ENCODE results near the gene GPD1L.
"Not testable (repeated sequence)": the region's sequence is repeated elsewhere in the genome, so short reads cannot be mapped to it uniquely, and the experiment has no call there.

GPD1L gene

GRCh38 chr3:32106132-32106928 lies at the start of gene GPD1L:
GPD1L (plus strand) TSS chr3:32106620; CDS start chr3:32106712, 92 bp downstream.
- peak; percentile 96 for DNase-seq (ENCODE audit: low spot score)

GRCh38 chr3:32058465-32058864 lies 48.0 kb upstream of the GPD1L start:
- not testable (repeated sequence) for DNase-seq (ENCODE audit: low spot score)

- no peak for DNase-seq (ENCODE audit: low spot score)
These were observed 43.4 kb upstream of the GPD1L start for GRCh38 chr3:32062950-32063582.

- DNase-seq (ENCODE audit: low spot score) = no peak
These were observed 39.7 kb upstream of the GPD1L start for GRCh38 chr3:32066686-32067085.

GRCh38 chr3:32074194-32074593 lies 32.2 kb upstream of the GPD1L start:
- not testable (repeated sequence) for DNase-seq (ENCODE audit: low spot score)

- peak; percentile 5 for DNase-seq (ENCODE audit: low spot score)
These were observed 29.9 kb upstream of the GPD1L start for GRCh38 chr3:32076566-32076965.

GRCh38 chr3:32077260-32078084 lies 28.9 kb upstream of the GPD1L start:
- DNase-seq (ENCODE audit: low spot score) = peak; percentile 18

- no peak for DNase-seq (ENCODE audit: low spot score)
These were observed 28.3 kb upstream of the GPD1L start for GRCh38 chr3:32078085-32078634.

GRCh38 chr3:32078864-32079263 lies 27.6 kb upstream of the GPD1L start:
- no peak for DNase-seq (ENCODE audit: low spot score)

- DNase-seq (ENCODE audit: low spot score) = no peak
These were observed 23.7 kb upstream of the GPD1L start for GRCh38 chr3:32082721-32083120.

- no peak for DNase-seq (ENCODE audit: low spot score)
These were observed 22.6 kb upstream of the GPD1L start for GRCh38 chr3:32083702-32084270.

GRCh38 chr3:32084870-32085269 lies 21.6 kb upstream of the GPD1L start:
- no peak for DNase-seq (ENCODE audit: low spot score)

- DNase-seq (ENCODE audit: low spot score) = no peak
These were observed 20.0 kb upstream of the GPD1L start for GRCh38 chr3:32086464-32086863.

- DNase-seq (ENCODE audit: low spot score) = peak; percentile 71
These were observed 16.9 kb upstream of the GPD1L start for GRCh38 chr3:32089476-32089875.

GRCh38 chr3:32093204-32093603 lies 13.2 kb upstream of the GPD1L start:
- DNase-seq (ENCODE audit: low spot score) = no peak

- DNase-seq (ENCODE audit: low spot score) = no peak
These were observed 11.0 kb upstream of the GPD1L start for GRCh38 chr3:32095431-32095830.

GRCh38 chr3:32097768-32098167 lies 8.7 kb upstream of the GPD1L start:
- no peak for DNase-seq (ENCODE audit: low spot score)

- DNase-seq (ENCODE audit: low spot score) = no peak
These were observed 7.9 kb upstream of the GPD1L start for GRCh38 chr3:32098528-32098927.

- no peak for DNase-seq (ENCODE audit: low spot score)
These were observed 6.0 kb upstream of the GPD1L start for GRCh38 chr3:32100465-32100864.

GRCh38 chr3:32102289-32102688 lies 4.1 kb upstream of the GPD1L start:
- no peak for DNase-seq (ENCODE audit: low spot score)

GRCh38 chr3:32104492-32104891 lies 1.9 kb upstream of the GPD1L start:
- no peak for DNase-seq (ENCODE audit: low spot score)

Data from kidney tubule cell (primary cell).